Measurements from ENCODE around the gene SAMD13. TPM values are rescaled to one million over a fixed set of nuclear protein-coding genes. Genes with fewer than 3 reads are reported as not detected.
A peak's percentile ranks its signal among the peaks of the same experiment; 100 is the strongest.

Gene SAMD13
- polyA plus RNA-seq, 1 donor, result 4.0 TPM

GRCh38 chr1:84382127-84382526 lies 80.6 kb downstream of the SAMD13 start:
- no peak overlapping the region for H3K27ac ChIP-seq (ENCODE audit: low read length)
- H3K27me3 ChIP-seq (ENCODE audit: control insufficient read depth, insufficient read depth, low read length), result no peaks in the 10 kb centered on the region
- no peaks in the 10 kb centered on the region for H3K9me3 ChIP-seq (ENCODE audit: control insufficient read depth, low read depth, low read length)
- no peak overlapping the region for H3K4me3 ChIP-seq (ENCODE audit: low read length)
- H3K4me1 ChIP-seq (ENCODE audit: control insufficient read depth, insufficient read depth, low read length), result no peaks in the 10 kb centered on the region
- no peaks in the 10 kb centered on the region for H3K36me3 ChIP-seq (ENCODE audit: control insufficient read depth, insufficient read depth, low read length)
- WGBS (ENCODE audit: insufficient coverage, low lambda C conversion rate), result no CpG with 5 or more reads among the region's 3 CpGs
- DNase-seq, result no peak

DNA sequence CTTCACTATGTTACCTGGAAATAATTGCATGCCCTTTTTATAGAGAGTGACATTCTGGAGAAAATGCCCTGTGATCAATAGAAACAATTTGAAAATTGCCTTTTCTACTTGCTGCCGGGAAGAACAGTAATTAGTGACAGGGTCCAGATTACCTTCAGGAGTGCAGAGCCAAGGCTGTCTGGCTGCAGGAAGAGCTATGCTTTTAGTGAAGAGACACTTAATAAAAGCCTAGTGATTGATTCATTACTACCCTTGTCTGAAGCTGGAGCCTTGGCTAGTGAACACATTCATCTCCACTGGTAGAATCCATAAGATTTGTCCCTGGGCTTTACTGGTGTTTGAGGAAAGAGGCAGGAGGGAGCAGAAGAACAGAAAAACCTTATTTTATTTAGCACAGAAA lies 83.8 kb downstream of the SAMD13 start:
- no peak overlapping the region for H3K27ac ChIP-seq (ENCODE audit: low read length)
- H3K27me3 ChIP-seq (ENCODE audit: control insufficient read depth, insufficient read depth, low read length), result no peaks in the 10 kb centered on the region
- no peak overlapping the region for H3K4me3 ChIP-seq (ENCODE audit: low read length)
- DNase-seq, result no peak
- no peaks in the 10 kb centered on the region for H3K4me1 ChIP-seq (ENCODE audit: control insufficient read depth, insufficient read depth, low read length)
- no peaks in the 10 kb centered on the region for H3K36me3 ChIP-seq (ENCODE audit: control insufficient read depth, insufficient read depth, low read length)
- WGBS (ENCODE audit: insufficient coverage, low lambda C conversion rate), result no CpG with 5 or more reads among the region's 1 CpG
- no peaks in the 10 kb centered on the region for H3K9me3 ChIP-seq (ENCODE audit: control insufficient read depth, low read depth, low read length)

GRCh38 chr1:84386716-84387479 lies 85.4 kb downstream of the SAMD13 start:
- H3K4me1 ChIP-seq (ENCODE audit: control insufficient read depth, insufficient read depth, low read length), result no peaks in the 10 kb centered on the region
- H3K4me3 ChIP-seq (ENCODE audit: low read length), result no peak overlapping the region
- H3K27ac ChIP-seq (ENCODE audit: low read length), result no peak overlapping the region
- H3K36me3 ChIP-seq (ENCODE audit: control insufficient read depth, insufficient read depth, low read length), result no peaks in the 10 kb centered on the region
- no CpG with 5 or more reads among the region's 5 CpGs for WGBS (ENCODE audit: insufficient coverage, low lambda C conversion rate)
- H3K9me3 ChIP-seq (ENCODE audit: control insufficient read depth, low read depth, low read length), result no peaks in the 10 kb centered on the region
- no peak for DNase-seq
- no peaks in the 10 kb centered on the region for H3K27me3 ChIP-seq (ENCODE audit: control insufficient read depth, insufficient read depth, low read length)

- no peak overlapping the region for H3K4me3 ChIP-seq (ENCODE audit: low read length)
- H3K27me3 ChIP-seq (ENCODE audit: control insufficient read depth, insufficient read depth, low read length), result no peaks in the 10 kb centered on the region
- WGBS (ENCODE audit: insufficient coverage, low lambda C conversion rate), result no CpG with 5 or more reads among the region's 8 CpGs
- H3K4me1 ChIP-seq (ENCODE audit: control insufficient read depth, insufficient read depth, low read length), result no peaks in the 10 kb centered on the region
- no peak for DNase-seq
- H3K36me3 ChIP-seq (ENCODE audit: control insufficient read depth, insufficient read depth, low read length), result no peaks in the 10 kb centered on the region
- no peaks in the 10 kb centered on the region for H3K9me3 ChIP-seq (ENCODE audit: control insufficient read depth, low read depth, low read length)
- H3K27ac ChIP-seq (ENCODE audit: low read length), result no peak overlapping the region
Observed at GRCh38 chr1:84387480-84388163, 86.1 kb downstream of the SAMD13 start.

GRCh38 chr1:84390226-84390625 lies 88.7 kb downstream of the SAMD13 start:
- Histone ChIP-seq H3K9me3 (ENCODE audit: control insufficient read depth, low read depth, low read length) (no peaks in the 10 kb centered on the region), H3K27ac (ENCODE audit: low read length) (no peak overlapping the region), H3K27me3 (ENCODE audit: control insufficient read depth, insufficient read depth, low read length) (no peaks in the 10 kb centered on the region), H3K4me3 (ENCODE audit: low read length) (no peak overlapping the region), H3K36me3 (ENCODE audit: control insufficient read depth, insufficient read depth, low read length) (no peaks in the 10 kb centered on the region), H3K4me1 (ENCODE audit: control insufficient read depth, insufficient read depth, low read length) (no peaks in the 10 kb centered on the region)
- peak in 1 of 2 donors; percentile 53 for DNase-seq

DNA sequence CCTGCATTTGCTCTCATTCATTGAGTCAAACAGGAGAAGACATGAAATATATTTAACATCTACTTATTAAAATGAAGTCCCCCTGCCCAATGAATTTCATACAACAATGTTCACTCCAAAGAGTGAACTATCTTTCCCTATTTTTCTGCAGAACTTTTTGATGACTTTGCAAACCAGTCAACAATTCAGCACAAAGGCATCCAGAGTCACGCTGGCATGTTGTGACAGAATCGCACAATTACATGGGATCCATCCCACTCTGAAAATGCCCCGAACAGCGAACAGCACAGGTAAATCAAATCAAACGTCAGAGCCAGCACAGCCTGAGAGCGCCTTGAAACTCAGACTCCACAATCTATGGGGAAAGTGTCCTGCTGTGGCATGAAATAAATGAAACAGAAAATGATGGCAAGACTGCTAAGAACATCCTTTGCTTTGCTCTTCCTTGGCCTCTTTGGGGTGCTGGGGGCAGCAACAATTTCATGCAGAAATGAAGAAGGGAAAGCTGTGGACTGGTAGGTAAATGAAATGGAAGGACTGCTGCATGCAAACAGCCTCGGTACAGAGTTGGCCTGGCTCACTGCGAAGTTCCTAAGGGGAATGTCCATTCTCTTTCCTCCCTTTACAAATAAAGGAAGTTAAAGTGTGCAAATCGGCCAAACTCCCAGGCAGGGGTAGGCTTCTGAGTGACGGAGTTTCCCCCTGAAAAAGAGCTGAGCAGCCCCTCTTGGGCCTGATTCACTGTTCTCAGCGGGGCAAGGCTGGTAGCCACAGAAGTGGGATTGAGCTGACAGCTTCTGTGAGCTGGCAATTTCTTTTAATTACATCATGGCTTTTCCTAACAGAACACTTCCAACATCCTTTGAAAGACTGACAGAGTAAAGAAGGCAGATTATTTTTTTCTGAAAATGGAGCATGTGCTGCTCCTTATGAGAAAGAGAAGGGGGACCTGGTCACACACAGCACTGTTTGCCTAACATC lies 97.0 kb downstream of the SAMD13 start, which contains the start of gene DNASE2B:
Gene DNASE2B, plus strand, starts transcription at position 310 of the 981 bp plus-strand sequence. Its CDS starts 81 bp downstream, at position 391.
- no CpG with 5 or more reads among the region's 11 CpGs for WGBS (ENCODE audit: insufficient coverage, low lambda C conversion rate)
- DNase-seq, result no peak
- Histone ChIP-seq H3K4me1 (ENCODE audit: control insufficient read depth, insufficient read depth, low read length) (no peaks in the 10 kb centered on the region), H3K9me3 (ENCODE audit: control insufficient read depth, low read depth, low read length) (no peaks in the 10 kb centered on the region), H3K36me3 (ENCODE audit: control insufficient read depth, insufficient read depth, low read length) (no peaks in the 10 kb centered on the region), H3K27ac (ENCODE audit: low read length) (no peak within 1 kb of the TSS), H3K27me3 (ENCODE audit: control insufficient read depth, insufficient read depth, low read length) (no peaks in the 10 kb centered on the region), H3K4me3 (ENCODE audit: low read length) (no peak within 1 kb of the TSS)

Other genes starting within 250 kb of the SAMD13 start
- 39.3 TPM for gene PRKACB, start 157.4 kb upstream of the SAMD13 start, polyA plus RNA-seq
- 0.16 TPM for gene DNASE2B, start 96.8 kb downstream of the SAMD13 start, polyA plus RNA-seq
- 35.5 TPM for gene RPF1, start 177.6 kb downstream of the SAMD13 start, polyA plus RNA-seq
- gene SPATA1, start 204.7 kb downstream of the SAMD13 start, polyA plus RNA-seq, result 4.5 TPM
- 200 TPM for gene GNG5, start 204.9 kb downstream of the SAMD13 start, polyA plus RNA-seq

All from large intestine (tissue), 3 donors.